Gastroesophageal sphincter (tissue), 4 donors: ENCODE measurements around the gene NCKAP5L. TPM values are rescaled to one million over a fixed set of nuclear protein-coding genes. Genes with fewer than 3 reads are reported as not detected.
A peak's percentile ranks its signal among the peaks of the same experiment; 100 is the strongest.

ENCODE experiments used
- ATAC-seq: fragments of 150-250 bp; one replicate; pipeline ENCODE4 v1.9.1; 2016; ENCODE audit warnings: mild to moderate bottlenecking, moderate library complexity
- H3K27ac ChIP-seq, 4 donors: fragments of 200-600 bp; sonication (generic) in 3 of 4; 1 replicate in 3 of 4; 2 replicates in 1 of 4; pipeline ENCODE4 v1.5.1; 2016 to 2019
- H3K27me3 ChIP-seq: fragments of 200-600 bp; sonication (generic); one replicate; pipeline ENCODE4 v1.5.1; 2019
- H3K36me3 ChIP-seq, 2 donors: fragments of 200-600 bp; sonication (generic); one replicate each; pipeline ENCODE4 v1.5.1; 2019; ENCODE audit warnings: control low read depth in 1 of 2
- H3K4me1 ChIP-seq, 3 donors: fragments of 200-600 bp; sonication (generic); 1 replicate in 2 of 3; 2 replicates in 1 of 3; pipeline ENCODE4 v1.5.1; 2016 to 2019; ENCODE audit warnings: control low read depth in 2 of 3
- H3K4me3 ChIP-seq, 2 donors: fragments of 200-600 bp; sonication (generic); one replicate each; pipeline ENCODE4 v1.5.1; 2019; ENCODE audit warnings: mild to moderate bottlenecking in 1 of 2, moderate library complexity in 1 of 2
- H3K9me3 ChIP-seq, 3 donors: fragments of 200-600 bp; sonication (generic); one replicate each; pipeline ENCODE4 v1.5.1; 2017 to 2019; ENCODE audit warnings: control low read depth in 2 of 3
- EP300 ChIP-seq: sonication (generic); formaldehyde crosslinking; IDR thresholded peaks from one replicate; pipeline ENCODE4 v1.6.1; 2017; ENCODE audit warnings: antibody characterized with exemption, mild to moderate bottlenecking
- POLR2A ChIP-seq, 2 donors: fragments of 450-650 bp; IDR thresholded peaks; one replicate each; pipeline ENCODE4 v1.6.1; 2017; ENCODE audit warnings: antibody characterized with exemption in 2 of 2, mild to moderate bottlenecking in 2 of 2, moderate library complexity in 1 of 2
- POLR2AphosphoS5 ChIP-seq: sonication (generic); formaldehyde crosslinking; IDR thresholded peaks from one replicate; pipeline ENCODE4 v1.6.1; 2017; ENCODE audit warnings: antibody characterized with exemption
- WGBS, 2 donors: methylation state at CpG; one replicate each; pipeline ENCODE4 v1.1.5; 2018; ENCODE audit warnings: low coverage in 1 of 2; 5-methylcytosine and 5-hydroxymethylcytosine counted together
- total RNA-seq, 4 donors: library from RNA; depleted of rRNA; stranded (reverse); fragments of >200 nt; gene quantifications; one replicate each; pipeline ENCODE4 v1.1.0, GENCODE V29; 2016
- TF ChIP-seq, protein P1 (sequence below), 4 experiments: fragments of 200-600 bp in 2 of 4; fragments of 450-650 bp in 2 of 4; sonication (generic) in 1 of 4; IDR thresholded peaks; one replicate each; pipeline ENCODE4 v1.5.1; 2017 to 2019; ENCODE audit warnings: antibody characterized with exemption in 4 of 4, mild to moderate bottlenecking in 2 of 4, moderate library complexity in 2 of 4

NCKAP5L gene
- total RNA-seq, 4 donors from 2014 or later, result 15.3 to 27.5 (median 19.0) TPM

DNA sequence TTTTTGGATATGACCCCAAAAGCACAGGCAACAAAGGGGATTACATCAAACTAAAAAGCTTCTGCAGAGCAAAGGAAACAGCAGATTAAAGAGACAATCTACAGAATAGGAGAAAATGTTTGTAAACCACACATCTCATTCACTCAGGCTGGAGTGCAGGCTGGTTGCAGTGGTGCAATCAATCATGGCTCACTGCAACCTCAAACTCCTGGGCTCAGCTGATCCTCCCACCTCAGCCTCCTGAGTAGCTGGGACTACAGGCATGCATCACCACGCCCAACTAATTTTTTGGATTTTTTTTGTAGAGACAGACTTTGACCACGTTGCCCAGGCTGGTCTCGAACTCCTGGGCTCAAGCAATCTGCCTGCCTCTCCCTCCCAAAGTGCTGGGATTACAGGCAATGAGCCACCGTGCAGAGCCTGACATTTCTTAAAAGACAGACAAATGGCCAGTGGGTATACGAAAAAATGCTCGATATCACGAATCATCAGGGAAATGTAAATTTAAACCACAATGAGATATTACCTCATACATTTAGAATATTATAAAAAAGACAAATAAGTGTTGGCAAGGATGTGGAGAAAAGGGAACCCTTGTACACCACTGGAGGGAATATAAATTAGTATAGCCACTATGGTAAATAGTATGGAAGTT, 9.8 kb downstream of the NCKAP5L start:
- no peaks in the 10 kb centered on the region for H3K27me3 ChIP-seq
- 63 to 89% methylated on average over 1 to 5 of the region's 7 CpGs for WGBS, 2 donors

DNA sequence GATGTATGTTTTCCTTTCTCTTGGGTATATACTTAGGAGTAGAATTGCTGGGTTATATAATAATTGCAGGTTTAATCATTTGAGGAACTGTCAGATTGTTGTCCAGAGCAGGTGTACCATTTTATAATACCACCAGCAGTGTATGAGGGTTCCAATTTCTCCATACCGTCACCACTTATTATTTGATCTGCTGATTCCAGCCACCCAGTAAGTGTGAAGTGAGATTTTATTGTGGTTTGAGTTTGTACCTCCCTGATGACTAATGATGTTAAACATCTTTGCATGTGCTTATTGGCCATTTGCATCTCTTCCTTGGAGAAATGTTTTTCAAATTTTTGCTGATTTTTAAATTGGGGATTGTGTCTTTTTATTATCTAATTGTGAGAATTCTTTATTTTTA, 15.1 kb downstream of the NCKAP5L start:
- WGBS, 2 donors, result 81 to 100% methylated on average over 1 of the region's 1 CpG
- peaks cover 0 to 17% of the 10 kb centered on the region in 2 donors for H3K36me3 ChIP-seq
- no peaks in the 10 kb centered on the region for H3K27me3 ChIP-seq
- H3K4me3 ChIP-seq, result no peak overlapping the region
- H3K9me3 ChIP-seq, result no peaks in the 10 kb centered on the region
- TF ChIP-seq POLR2A (IDR thresholded peaks at IDR 0.05) (no peak), EP300 (no peak), POLR2AphosphoS5 (no peak)
- TF ChIP-seq, protein P1, sequence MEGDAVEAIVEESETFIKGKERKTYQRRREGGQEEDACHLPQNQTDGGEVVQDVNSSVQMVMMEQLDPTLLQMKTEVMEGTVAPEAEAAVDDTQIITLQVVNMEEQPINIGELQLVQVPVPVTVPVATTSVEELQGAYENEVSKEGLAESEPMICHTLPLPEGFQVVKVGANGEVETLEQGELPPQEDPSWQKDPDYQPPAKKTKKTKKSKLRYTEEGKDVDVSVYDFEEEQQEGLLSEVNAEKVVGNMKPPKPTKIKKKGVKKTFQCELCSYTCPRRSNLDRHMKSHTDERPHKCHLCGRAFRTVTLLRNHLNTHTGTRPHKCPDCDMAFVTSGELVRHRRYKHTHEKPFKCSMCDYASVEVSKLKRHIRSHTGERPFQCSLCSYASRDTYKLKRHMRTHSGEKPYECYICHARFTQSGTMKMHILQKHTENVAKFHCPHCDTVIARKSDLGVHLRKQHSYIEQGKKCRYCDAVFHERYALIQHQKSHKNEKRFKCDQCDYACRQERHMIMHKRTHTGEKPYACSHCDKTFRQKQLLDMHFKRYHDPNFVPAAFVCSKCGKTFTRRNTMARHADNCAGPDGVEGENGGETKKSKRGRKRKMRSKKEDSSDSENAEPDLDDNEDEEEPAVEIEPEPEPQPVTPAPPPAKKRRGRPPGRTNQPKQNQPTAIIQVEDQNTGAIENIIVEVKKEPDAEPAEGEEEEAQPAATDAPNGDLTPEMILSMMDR (IDR thresholded peaks at IDR 0.05), result no peak
- H3K27ac ChIP-seq, result no peak overlapping the region
- no peak for ATAC-seq
- H3K4me1 ChIP-seq, result peaks cover 0 to 28% (median 10%) of the 10 kb centered on the region in 3 donors

More for the DNA sequence above, 9.8 kb downstream of the NCKAP5L start:
- H3K4me3 ChIP-seq, result no peak overlapping the region
- peaks cover 0 to 26% of the 10 kb centered on the region in 2 donors for H3K36me3 ChIP-seq
- no peak for ATAC-seq
- no peak for TF ChIP-seq POLR2A (IDR thresholded peaks at IDR 0.05)
- no peak for TF ChIP-seq POLR2AphosphoS5
- no peak for TF ChIP-seq EP300
- TF ChIP-seq, protein P1 (IDR thresholded peaks at IDR 0.05), result no peak
- H3K27ac ChIP-seq, result no peak overlapping the region
- H3K4me1 ChIP-seq, result peaks cover 0 to 43% (median 12%) of the 10 kb centered on the region in 3 donors
- no peaks in the 10 kb centered on the region for H3K9me3 ChIP-seq

DNA sequence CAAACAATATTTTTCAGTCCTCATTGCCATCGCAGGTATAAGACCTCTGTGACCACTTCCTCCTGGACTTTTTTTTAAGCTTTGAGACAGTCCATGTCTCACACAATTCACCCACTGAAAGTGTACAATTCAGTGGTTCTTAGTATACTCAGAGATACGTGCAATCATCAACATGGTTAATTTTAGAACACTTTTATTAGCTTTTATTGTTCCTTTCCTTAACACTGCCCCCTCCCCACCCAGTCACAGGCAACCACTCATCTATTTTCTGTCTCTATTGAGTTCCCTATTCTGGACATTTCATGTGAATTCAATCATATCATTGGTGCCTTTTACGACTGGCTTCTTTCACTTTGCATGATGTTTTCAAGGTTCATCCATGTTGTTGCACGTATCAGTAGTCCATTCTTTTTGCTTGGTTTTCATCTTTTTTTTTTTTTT, 16.2 kb downstream of the NCKAP5L start:
- H3K4me1 ChIP-seq, result peaks cover 0 to 40% (median 12%) of the 10 kb centered on the region in 3 donors
- H3K4me3 ChIP-seq, result no peak overlapping the region
- no peaks in the 10 kb centered on the region for H3K27me3 ChIP-seq
- no peak for ATAC-seq
- no peaks in the 10 kb centered on the region for H3K9me3 ChIP-seq
- WGBS, 2 donors, result 76 to 77% methylated on average over 4 of the region's 4 CpGs
- no peak for TF ChIP-seq EP300
- TF ChIP-seq POLR2AphosphoS5, result no peak
- TF ChIP-seq, protein P1 (IDR thresholded peaks at IDR 0.05), result no peak
- TF ChIP-seq POLR2A (IDR thresholded peaks at IDR 0.05), result no peak
- H3K27ac ChIP-seq, result no peak overlapping the region
- H3K36me3 ChIP-seq, result peaks cover 0 to 21% of the 10 kb centered on the region in 2 donors

DNA sequence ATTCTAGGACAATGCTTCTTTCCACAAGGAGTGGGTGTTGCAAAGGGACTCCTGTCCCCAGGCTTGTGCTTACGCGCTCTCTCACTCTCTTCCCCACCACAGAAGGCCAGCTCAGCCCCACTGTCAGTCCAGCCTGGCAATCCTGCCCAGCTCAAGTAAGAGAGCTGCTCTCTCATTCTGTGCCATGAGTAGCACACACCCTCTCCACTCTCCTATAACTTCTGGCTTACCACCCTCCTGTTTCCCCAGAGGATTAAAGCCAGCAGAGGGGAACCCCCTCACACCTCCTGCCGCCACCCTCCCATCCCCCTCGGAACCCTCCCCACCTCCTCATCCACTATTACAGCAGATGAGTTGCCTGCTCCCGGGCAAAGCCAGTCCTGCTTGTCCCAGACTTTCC, 17.1 kb downstream of the NCKAP5L start:
- Histone ChIP-seq H3K9me3 (no peaks in the 10 kb centered on the region), H3K4me1 (peaks cover 0 to 41% (median 12%) of the 10 kb centered on the region in 3 donors), H3K4me3 (no peak overlapping the region), H3K27ac (peak overlapping the region in 3 of 4 donors; percentile 1 to 39 (median 11)), H3K36me3 (peaks cover 0 to 14% of the 10 kb centered on the region in 2 donors), H3K27me3 (no peaks in the 10 kb centered on the region)
- ATAC-seq, result no peak
- WGBS, 2 donors, result 76 to 91% methylated on average over 3 to 4 of the region's 5 CpGs
- TF ChIP-seq POLR2A (IDR thresholded peaks at IDR 0.05), result no peak
- TF ChIP-seq EP300, result no peak
- TF ChIP-seq, protein P1 (IDR thresholded peaks at IDR 0.05), result no peak
- no peak for TF ChIP-seq POLR2AphosphoS5

DNA sequence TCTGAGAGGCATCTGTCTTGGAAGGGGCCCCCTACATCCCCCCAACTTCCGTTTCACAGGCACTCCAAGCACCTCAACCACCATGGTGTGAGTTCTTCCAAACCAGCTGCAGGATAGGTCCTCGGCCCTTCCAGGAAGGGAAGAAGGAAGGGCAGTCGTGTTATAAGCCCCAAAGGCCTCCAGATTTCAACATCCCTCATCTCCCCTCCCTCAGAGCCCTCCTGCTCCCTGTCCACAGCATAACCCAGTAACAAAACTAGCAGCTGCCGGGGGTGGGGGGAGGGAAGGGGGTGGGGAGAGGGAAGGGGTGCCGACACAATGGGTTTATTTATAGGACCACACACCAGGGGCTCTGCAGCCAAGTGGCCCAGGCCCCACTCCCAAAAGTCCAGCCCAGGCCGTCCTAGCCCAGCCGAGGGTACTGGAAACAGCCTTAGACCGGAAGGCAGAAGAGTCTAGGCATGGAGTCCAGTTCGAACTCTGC, 18.3 kb downstream of the NCKAP5L start:
- WGBS, 2 donors, result 49% methylated on average over 8 of the region's 9 CpGs; no CpG with 5 or more reads in 1 of the 2 donors
- peaks cover 0 to 41% (median 12%) of the 10 kb centered on the region in 3 donors for H3K4me1 ChIP-seq
- H3K27ac ChIP-seq, result peak overlapping the region in 3 of 4 donors; percentile 81 to 89 (median 86)
- peaks cover 0 to 18% of the 10 kb centered on the region in 2 donors for H3K36me3 ChIP-seq
- no peaks in the 10 kb centered on the region for H3K9me3 ChIP-seq
- H3K27me3 ChIP-seq, result no peaks in the 10 kb centered on the region
- H3K4me3 ChIP-seq, result no peak overlapping the region
- TF ChIP-seq, protein P1 (IDR thresholded peaks at IDR 0.05), result no peak
- TF ChIP-seq POLR2AphosphoS5, result no peak
- no peak for TF ChIP-seq EP300
- no peak for TF ChIP-seq POLR2A (IDR thresholded peaks at IDR 0.05)
- peak; percentile 45 for ATAC-seq
